Activated CD4-positive, alpha-beta T cell treated with anti-CD3 and anti-CD28 coated beads for 36 hours (primary cell): ENCODE data around the gene CHN2. TPM values are rescaled to one million over a fixed set of nuclear protein-coding genes. Genes with fewer than 3 reads are reported as not detected.

Experiments
- ATAC-seq: fragments of 200-7000 bp; cut with Tn5 transposase; one replicate; pipeline ENCODE4 v1.10.0; 2021; ENCODE audit warnings: mild to moderate bottlenecking, moderate library complexity
- CTCF ChIA-PET: fragments of 350-600 bp; sonication (Branson Sonifier 250); formaldehyde crosslinking; loops from one replicate; lab custom pipeline; 2021; ENCODE audit warnings: antibody characterized with exemption; lab: Charles Lee
- POLR2A ChIA-PET: fragments of 350-600 bp; sonication (Branson Sonifier 250); formaldehyde crosslinking; loops from one replicate; lab custom pipeline; 2021; ENCODE audit warnings: antibody characterized with exemption, inconsistent platforms; lab: Charles Lee
- DNase-seq: peaks from one replicate; pipeline ENCODE4 v3.0.0-alpha.2; 2020
- H3K27ac Mint-ChIP-seq: one replicate; pipeline ENCODE4 v1.8.0; 2021; ENCODE audit warnings: mixed read lengths
- H3K27me3 Mint-ChIP-seq: one replicate; pipeline ENCODE4 v1.8.0; 2021; ENCODE audit warnings: mixed read lengths
- H3K36me3 Mint-ChIP-seq: one replicate; pipeline ENCODE4 v1.8.0; 2021; ENCODE audit warnings: low read depth, mixed read lengths
- H3K4me1 Mint-ChIP-seq: one replicate; pipeline ENCODE4 v1.8.0; 2021; ENCODE audit warnings: mixed read lengths
- H3K4me3 Mint-ChIP-seq: one replicate; pipeline ENCODE4 v1.8.0; 2021; ENCODE audit warnings: mild to moderate bottlenecking, moderate library complexity, mixed read lengths
- H3K9me3 Mint-ChIP-seq: one replicate; pipeline ENCODE4 v1.8.0; 2021; ENCODE audit warnings: low read depth, mixed read lengths
- intact Hi-C, 2 experiments: fragments of 100-400 bp; cut with DNase I in 1 of 2; cut with micrococcal nuclease in 1 of 2; formaldehyde crosslinking; loops; one replicate each; pipeline versions ENCODE4 v1.14.2 to v1.15.1; 2022 to 2024; cut with DNase I, micrococcal nuclease
- total RNA-seq, 2 experiments: library from RNA; stranded (reverse); gene quantifications; one replicate each; pipeline ENCODE4 v1.2.3, GENCODE V29; 2021

Gene CHN2
- total RNA-seq, 2 experiments from 2014 or later = 0.25 to 0.39 TPM

GRCh38 chr7:29398011-29398410, 203.4 kb downstream of the CHN2 start:
- H3K27ac Mint-ChIP-seq = no peak overlapping the region
- ATAC-seq = no peak
- DNase-seq = no peak
- H3K4me1 Mint-ChIP-seq = no peaks in the 10 kb centered on the region
- no peaks in the 10 kb centered on the region for H3K36me3 Mint-ChIP-seq
- POLR2A ChIA-PET = no interaction called here
- CTCF ChIA-PET = interaction anchor here (1.0 to 1.4 kb wide), 2 partner anchors 11 to 476 kb away, joined by 3 to 7 read pairs; no protein-coding TSS in a partner anchor
- intact Hi-C loops = no loop called here
- H3K4me3 Mint-ChIP-seq = no peak overlapping the region
- no peaks in the 10 kb centered on the region for H3K9me3 Mint-ChIP-seq
- H3K27me3 Mint-ChIP-seq = no peaks in the 10 kb centered on the region

DNA sequence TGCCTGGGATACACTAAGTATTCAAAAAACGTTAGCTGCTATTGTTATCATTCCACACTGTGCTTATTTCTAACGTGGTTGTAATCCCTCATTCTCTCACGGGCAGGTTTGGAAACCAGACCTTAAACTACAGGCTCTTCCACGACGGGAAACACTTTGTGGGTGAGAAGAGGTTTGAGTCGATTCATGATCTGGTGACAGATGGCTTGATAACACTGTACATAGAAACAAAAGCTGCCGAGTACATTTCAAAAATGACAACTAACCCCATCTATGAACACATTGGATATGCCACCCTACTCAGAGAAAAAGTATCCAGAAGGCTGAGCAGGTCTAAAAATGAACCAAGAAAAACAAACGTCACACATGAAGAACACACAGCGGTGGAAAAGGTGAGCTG, 205.9 kb downstream of the CHN2 start:
- CTCF ChIA-PET = no interaction called here
- Mint-ChIP-seq H3K36me3 (no peaks in the 10 kb centered on the region), H3K27me3 (no peaks in the 10 kb centered on the region), H3K4me1 (no peaks in the 10 kb centered on the region), H3K4me3 (no peak overlapping the region), H3K27ac (no peak overlapping the region), H3K9me3 (no peaks in the 10 kb centered on the region)
- intact Hi-C loops = no loop called here
- POLR2A ChIA-PET = no interaction called here
- no peak for ATAC-seq
- no peak for DNase-seq

DNA sequence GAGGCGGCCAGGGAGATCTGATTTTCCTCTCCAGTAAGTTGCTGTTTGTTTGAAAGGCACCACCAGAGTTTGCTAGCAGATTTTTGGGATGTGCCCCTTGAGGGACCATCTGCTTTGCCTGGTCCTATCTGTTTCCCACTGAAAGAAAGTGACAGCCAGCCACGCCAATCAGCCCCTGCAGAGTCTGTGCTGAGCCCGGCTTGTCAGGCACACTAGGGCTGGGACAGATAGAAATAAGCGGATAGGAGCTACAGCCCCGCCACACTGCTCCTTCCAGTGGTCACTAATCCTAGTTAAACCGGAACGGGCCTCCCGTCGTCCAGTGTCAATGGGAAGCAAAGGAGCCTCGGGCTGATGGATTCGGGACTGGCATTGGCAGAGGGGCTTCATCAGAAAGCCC, 207.2 kb downstream of the CHN2 start:
- no peak for DNase-seq
- Mint-ChIP-seq H3K4me1 (no peaks in the 10 kb centered on the region), H3K27ac (no peak overlapping the region), H3K9me3 (no peaks in the 10 kb centered on the region), H3K4me3 (no peak overlapping the region), H3K27me3 (no peaks in the 10 kb centered on the region), H3K36me3 (no peaks in the 10 kb centered on the region)
- CTCF ChIA-PET = interaction anchor here (1.1 kb wide), 1 partner anchor 445 kb away, joined by 3 read pairs; no protein-coding TSS in a partner anchor
- no peak for ATAC-seq
- POLR2A ChIA-PET = no interaction called here
- intact Hi-C loops = no loop called here

GRCh38 chr7:29405891-29406290, 211.3 kb downstream of the CHN2 start:
- Mint-ChIP-seq H3K27ac (no peak overlapping the region), H3K9me3 (no peaks in the 10 kb centered on the region), H3K4me1 (no peaks in the 10 kb centered on the region), H3K36me3 (no peaks in the 10 kb centered on the region), H3K27me3 (no peaks in the 10 kb centered on the region), H3K4me3 (no peak overlapping the region)
- CTCF ChIA-PET = interaction anchor here (1.0 to 3.4 kb wide), 3 partner anchors 100 to 485 kb away, joined by 3 to 28 read pairs (median 17); no protein-coding TSS in a partner anchor
- intact Hi-C loops = loop anchor here in 1 of 2 experiments (5.0 kb wide), 1 partner anchor 164 kb away; no protein-coding TSS in a partner anchor
- no peak for ATAC-seq
- no peak for DNase-seq
- POLR2A ChIA-PET = no interaction called here

- no peaks in the 10 kb centered on the region for H3K36me3 Mint-ChIP-seq
- H3K4me3 Mint-ChIP-seq = no peak overlapping the region
- DNase-seq (no peak), ATAC-seq (no peak)
- no peaks in the 10 kb centered on the region for H3K9me3 Mint-ChIP-seq
- no peaks in the 10 kb centered on the region for H3K4me1 Mint-ChIP-seq
- ChIA-PET POLR2A (no interaction called here), CTCF (interaction anchor here (1.4 to 3.4 kb wide), 6 partner anchors 14 to 485 kb away, joined by 3 to 28 read pairs (median 14); partner anchors contain the start of gene TRIL)
- intact Hi-C loops = loop anchor here in 1 of 2 experiments (5.0 kb wide), 1 partner anchor 164 kb away; no protein-coding TSS in a partner anchor
- no peaks in the 10 kb centered on the region for H3K27me3 Mint-ChIP-seq
- H3K27ac Mint-ChIP-seq = no peak overlapping the region
These were observed 211.8 kb downstream of the CHN2 start for GRCh38 chr7:29406366-29406765.

GRCh38 chr7:29408841-29409243, 214.3 kb downstream of the CHN2 start:
- intact Hi-C loops = loop anchor here (1.0 to 5.0 kb wide), 6 partner anchors 167 to 487 kb away; no protein-coding TSS in a partner anchor
- Mint-ChIP-seq H3K27me3 (no peaks in the 10 kb centered on the region), H3K36me3 (no peaks in the 10 kb centered on the region), H3K4me1 (no peaks in the 10 kb centered on the region), H3K27ac (no peak overlapping the region), H3K4me3 (no peak overlapping the region), H3K9me3 (no peaks in the 10 kb centered on the region)
- ATAC-seq (peak; percentile 66), DNase-seq (peak; percentile 63)
- ChIA-PET POLR2A (no interaction called here), CTCF (interaction anchor here (0.6 to 4.4 kb wide), 36 partner anchors 9 to 501 kb away, joined by 3 to 60 read pairs (median 4); partner anchors contain the start of gene TRIL)

DNA sequence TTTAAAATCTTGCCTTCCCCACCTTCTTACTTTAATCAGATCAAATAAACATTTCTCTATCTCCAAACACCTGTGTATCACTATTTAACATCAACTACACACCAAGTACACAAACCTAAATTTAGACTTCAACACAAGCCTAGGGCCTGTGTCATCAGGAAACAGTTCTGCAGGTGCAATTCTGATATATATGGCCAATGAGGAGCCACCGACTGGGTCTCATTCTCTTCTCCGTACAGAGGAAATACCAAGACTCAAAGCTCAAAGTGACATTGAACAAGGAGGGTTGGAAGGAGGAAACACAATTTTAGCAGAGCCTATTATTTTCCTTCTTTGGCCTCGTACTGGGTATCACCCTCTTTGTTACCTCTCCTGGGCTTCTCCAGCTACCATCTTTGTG, 216.4 kb downstream of the CHN2 start:
- intact Hi-C loops = no loop called here
- Mint-ChIP-seq H3K27ac (no peak overlapping the region), H3K9me3 (no peaks in the 10 kb centered on the region), H3K4me3 (no peak overlapping the region), H3K36me3 (no peaks in the 10 kb centered on the region), H3K27me3 (no peaks in the 10 kb centered on the region), H3K4me1 (no peaks in the 10 kb centered on the region)
- CTCF ChIA-PET = interaction anchor here (0.9 to 4.4 kb wide), 4 partner anchors 222 to 490 kb away, joined by 3 to 41 read pairs (median 6); no protein-coding TSS in a partner anchor
- ATAC-seq (no peak), DNase-seq (no peak)
- POLR2A ChIA-PET = no interaction called here

GRCh38 chr7:29412912-29413311, 218.3 kb downstream of the CHN2 start:
- Mint-ChIP-seq H3K36me3 (no peaks in the 10 kb centered on the region), H3K4me1 (no peaks in the 10 kb centered on the region), H3K4me3 (no peak overlapping the region), H3K27me3 (no peaks in the 10 kb centered on the region), H3K9me3 (no peaks in the 10 kb centered on the region), H3K27ac (no peak overlapping the region)
- intact Hi-C loops = no loop called here
- ATAC-seq (no peak), DNase-seq (no peak)
- ChIA-PET CTCF (no interaction called here), POLR2A (no interaction called here)

DNA sequence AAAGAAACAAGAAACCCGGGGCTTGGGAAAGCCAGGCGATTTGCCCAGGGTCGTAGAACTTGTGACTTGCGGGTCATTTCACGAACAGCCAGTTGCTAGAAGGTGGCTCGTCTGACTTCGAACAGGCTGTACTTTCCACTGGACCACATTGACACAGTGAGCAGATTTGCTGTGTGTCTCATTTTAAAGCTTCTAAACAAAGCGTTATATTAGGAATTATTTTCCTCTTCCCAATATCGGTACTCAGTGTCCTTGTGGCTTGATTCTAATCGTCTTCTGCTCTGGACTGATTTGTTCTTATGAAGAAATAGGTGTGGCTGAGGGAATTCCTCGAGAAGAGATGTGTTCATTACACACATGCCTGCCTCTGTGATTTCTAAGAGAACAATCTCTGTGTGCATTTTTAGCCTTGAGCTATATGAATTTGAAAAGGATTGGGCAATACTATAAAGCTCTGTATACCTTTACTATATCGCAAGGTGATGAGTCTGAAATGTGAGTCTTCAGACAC, 219.1 kb downstream of the CHN2 start:
- H3K27me3 Mint-ChIP-seq = no peaks in the 10 kb centered on the region

GRCh38 chr7:29414216-29414615, 219.6 kb downstream of the CHN2 start:
- no peaks in the 10 kb centered on the region for H3K27me3 Mint-ChIP-seq
- H3K4me1 Mint-ChIP-seq = no peaks in the 10 kb centered on the region
- ChIA-PET POLR2A (no interaction called here), CTCF (interaction anchor here (1.0 kb wide), 2 partner anchors 10 to 226 kb away, joined by 3 to 6 read pairs; no protein-coding TSS in a partner anchor)
- no peak for DNase-seq
- intact Hi-C loops = no loop called here
- H3K27ac Mint-ChIP-seq = no peak overlapping the region
- H3K9me3 Mint-ChIP-seq = no peaks in the 10 kb centered on the region
- H3K4me3 Mint-ChIP-seq = no peak overlapping the region
- no peak for ATAC-seq
- H3K36me3 Mint-ChIP-seq = no peaks in the 10 kb centered on the region

More for the DNA sequence above, 219.1 kb downstream of the CHN2 start:
- ATAC-seq (no peak), DNase-seq (no peak)
- Mint-ChIP-seq H3K4me3 (no peak overlapping the region), H3K9me3 (no peaks in the 10 kb centered on the region), H3K4me1 (no peaks in the 10 kb centered on the region), H3K27ac (no peak overlapping the region), H3K36me3 (no peaks in the 10 kb centered on the region)
- intact Hi-C loops = no loop called here
- POLR2A ChIA-PET = no interaction called here
- CTCF ChIA-PET = interaction anchor here (1.0 kb wide), 1 partner anchor 10 kb away, joined by 3 read pairs; no protein-coding TSS in a partner anchor

- no peaks in the 10 kb centered on the region for H3K36me3 Mint-ChIP-seq
- H3K4me1 Mint-ChIP-seq = no peaks in the 10 kb centered on the region
- DNase-seq = no peak
- H3K9me3 Mint-ChIP-seq = no peaks in the 10 kb centered on the region
- ChIA-PET POLR2A (no interaction called here), CTCF (interaction anchor here (0.5 to 1.9 kb wide), 4 partner anchors 226 to 493 kb away, joined by 3 to 7 read pairs (median 5); no protein-coding TSS in a partner anchor)
- intact Hi-C loops = no loop called here
- no peak overlapping the region for H3K4me3 Mint-ChIP-seq
- H3K27ac Mint-ChIP-seq = no peak overlapping the region
- ATAC-seq = no peak
- H3K27me3 Mint-ChIP-seq = no peaks in the 10 kb centered on the region
These were observed 220.6 kb downstream of the CHN2 start for GRCh38 chr7:29415215-29415614.
